Upper lobe of left lung (tissue), 6 donors: ENCODE results near the gene CD82. TPM values are rescaled to one million over a fixed set of nuclear protein-coding genes. Genes with fewer than 3 reads are reported as not detected.
A peak's percentile ranks its signal among the peaks of the same experiment; 100 is the strongest.

Experiments used
- ATAC-seq, 2 donors: fragments of 200-7000 bp; cut with Tn5 transposase; one replicate each; pipeline ENCODE4 v1.9.1; 2022; ENCODE audit warnings: mild to moderate bottlenecking in 2 of 2, moderate library complexity in 2 of 2; ENCODE audit not compliant: low FRiP score in 2 of 2
- DNase-seq, 2 donors: peaks; one replicate each; pipeline ENCODE4 v3.0.0-alpha.2; 2019 to 2020
- H3K27ac ChIP-seq, 4 donors: fragments of 200-600 bp; sonication (generic); one replicate each; pipeline ENCODE4 v1.5.1; 2016 to 2019
- H3K27me3 ChIP-seq, 4 donors: fragments of 200-600 bp; sonication (generic); one replicate each; pipeline ENCODE4 v1.5.1; 2017 to 2019
- H3K36me3 ChIP-seq, 4 donors: fragments of 200-600 bp; sonication (generic); one replicate each; pipeline ENCODE4 v1.5.1; 2016 to 2019
- H3K4me1 ChIP-seq, 4 donors: fragments of 200-600 bp; sonication (generic); one replicate each; pipeline ENCODE4 v1.5.1; 2018 to 2019
- H3K4me3 ChIP-seq, 4 donors: fragments of 200-600 bp; sonication (generic); one replicate each; pipeline ENCODE4 v1.5.1; 2017 to 2019; ENCODE audit warnings: mild to moderate bottlenecking in 2 of 4, moderate library complexity in 1 of 4
- H3K9me3 ChIP-seq, 4 donors: fragments of 200-600 bp; sonication (generic); one replicate each; pipeline ENCODE4 v1.5.1; 2018 to 2019
- EP300 ChIP-seq, 4 donors: sonication (generic); formaldehyde crosslinking; IDR thresholded peaks; one replicate each; pipeline ENCODE4 v1.5.1; 2017; ENCODE audit warnings: antibody characterized with exemption in 4 of 4, control low read depth in 2 of 4
- POLR2A ChIP-seq, 4 donors: fragments of 450-650 bp; IDR thresholded peaks; one replicate each; pipeline ENCODE4 v1.5.1; 2016 to 2017; ENCODE audit warnings: antibody characterized with exemption in 4 of 4, mild to moderate bottlenecking in 2 of 4
- POLR2AphosphoS5 ChIP-seq, 2 donors: sonication (generic); formaldehyde crosslinking; IDR thresholded peaks; one replicate each; pipeline ENCODE4 v1.5.1; 2017; ENCODE audit warnings: antibody characterized with exemption in 2 of 2
- WGBS, 2 donors: methylation state at CpG; one replicate each; pipeline ENCODE4 v1.1.5; 2017 to 2018; 5-methylcytosine and 5-hydroxymethylcytosine counted together
- total RNA-seq, 6 donors: library from RNA; depleted of rRNA in 4 of 6; stranded (reverse); fragments of >200 nt in 4 of 6; gene quantifications; one replicate each; pipeline versions ENCODE4 v1.1.0 to v1.2.1, GENCODE V29; 2016 to 2021
- TF ChIP-seq, protein P1 (sequence below), 6 experiments: fragments of 450-650 bp in 4 of 6; fragments of 200-600 bp in 2 of 6; sonication (generic) in 2 of 6; IDR thresholded peaks; one replicate each; pipeline ENCODE4 v1.5.1; 2016 to 2019; ENCODE audit warnings: antibody characterized with exemption in 6 of 6
- donor health status: DM: no; HTN: no; CAD: no; lungs with moderate emphysema.
- donor health status: DM: no; HTN: yes; CAD: no; lungs with severe emphysema.

CD82 gene
- total RNA-seq, 6 donors from 2014 or later: 29.8 to 148 (median 69.9) TPM

DNA sequence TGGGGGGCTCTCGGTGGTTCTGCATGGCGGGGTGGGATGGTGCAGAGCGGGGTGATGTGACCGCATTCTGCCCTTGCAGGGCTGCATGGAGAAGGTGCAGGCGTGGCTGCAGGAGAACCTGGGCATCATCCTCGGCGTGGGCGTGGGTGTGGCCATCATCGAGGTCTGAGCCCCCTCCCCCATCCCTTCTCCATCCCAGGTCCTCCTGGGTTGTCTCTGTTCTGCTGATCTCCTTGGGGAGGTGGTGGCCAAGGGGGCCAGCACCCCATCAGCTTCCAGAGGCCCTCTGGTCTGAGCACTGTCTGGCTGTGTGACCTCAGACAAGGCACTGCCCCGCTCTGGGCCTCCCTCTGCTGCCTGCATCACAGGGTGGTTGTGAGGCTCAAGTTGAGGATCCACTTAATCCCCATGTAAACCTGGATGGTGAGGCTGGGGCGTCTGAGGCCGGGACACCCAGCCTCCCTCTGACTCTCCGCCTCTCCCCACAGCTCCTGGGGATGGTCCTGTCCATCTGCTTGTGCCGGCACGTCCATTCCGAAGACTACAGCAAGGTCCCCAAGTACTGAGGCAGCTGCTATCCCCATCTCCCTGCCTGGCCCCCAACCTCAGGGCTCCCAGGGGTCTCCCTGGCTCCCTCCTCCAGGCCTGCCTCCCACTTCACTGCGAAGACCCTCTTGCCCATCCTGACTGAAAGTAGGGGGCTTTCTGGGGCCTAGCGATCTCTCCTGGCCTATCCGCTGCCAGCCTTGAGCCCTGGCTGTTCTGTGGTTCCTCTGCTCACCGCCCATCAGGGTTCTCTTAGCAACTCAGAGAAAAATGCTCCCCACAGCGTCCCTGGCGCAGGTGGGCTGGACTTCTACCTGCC, 53.3 kb downstream of the CD82 start:
- no peak overlapping the region for H3K4me3 ChIP-seq
- H3K36me3 ChIP-seq: peaks cover 0 to 45% (median 32%) of the 10 kb centered on the region in 4 donors
- DNase-seq (peak in 1 of 2 donors; percentile 18), ATAC-seq (no peak)
- no peaks in the 10 kb centered on the region for H3K9me3 ChIP-seq
- no peaks in the 10 kb centered on the region for H3K27me3 ChIP-seq
- WGBS, 2 donors: 94 to 99% methylated on average over 11 to 22 of the region's 22 CpGs
- TF ChIP-seq POLR2AphosphoS5 (IDR thresholded peaks at IDR 0.05) (no peak), EP300 (IDR thresholded peaks at IDR 0.05) (no peak), POLR2A (IDR thresholded peaks at IDR 0.05) (no peak)
- TF ChIP-seq, protein P1, sequence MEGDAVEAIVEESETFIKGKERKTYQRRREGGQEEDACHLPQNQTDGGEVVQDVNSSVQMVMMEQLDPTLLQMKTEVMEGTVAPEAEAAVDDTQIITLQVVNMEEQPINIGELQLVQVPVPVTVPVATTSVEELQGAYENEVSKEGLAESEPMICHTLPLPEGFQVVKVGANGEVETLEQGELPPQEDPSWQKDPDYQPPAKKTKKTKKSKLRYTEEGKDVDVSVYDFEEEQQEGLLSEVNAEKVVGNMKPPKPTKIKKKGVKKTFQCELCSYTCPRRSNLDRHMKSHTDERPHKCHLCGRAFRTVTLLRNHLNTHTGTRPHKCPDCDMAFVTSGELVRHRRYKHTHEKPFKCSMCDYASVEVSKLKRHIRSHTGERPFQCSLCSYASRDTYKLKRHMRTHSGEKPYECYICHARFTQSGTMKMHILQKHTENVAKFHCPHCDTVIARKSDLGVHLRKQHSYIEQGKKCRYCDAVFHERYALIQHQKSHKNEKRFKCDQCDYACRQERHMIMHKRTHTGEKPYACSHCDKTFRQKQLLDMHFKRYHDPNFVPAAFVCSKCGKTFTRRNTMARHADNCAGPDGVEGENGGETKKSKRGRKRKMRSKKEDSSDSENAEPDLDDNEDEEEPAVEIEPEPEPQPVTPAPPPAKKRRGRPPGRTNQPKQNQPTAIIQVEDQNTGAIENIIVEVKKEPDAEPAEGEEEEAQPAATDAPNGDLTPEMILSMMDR (IDR thresholded peaks at IDR 0.05): no peak
- no peak overlapping the region for H3K27ac ChIP-seq
- peaks cover 27 to 31% (median 29%) of the 10 kb centered on the region in 4 donors for H3K4me1 ChIP-seq

DNA sequence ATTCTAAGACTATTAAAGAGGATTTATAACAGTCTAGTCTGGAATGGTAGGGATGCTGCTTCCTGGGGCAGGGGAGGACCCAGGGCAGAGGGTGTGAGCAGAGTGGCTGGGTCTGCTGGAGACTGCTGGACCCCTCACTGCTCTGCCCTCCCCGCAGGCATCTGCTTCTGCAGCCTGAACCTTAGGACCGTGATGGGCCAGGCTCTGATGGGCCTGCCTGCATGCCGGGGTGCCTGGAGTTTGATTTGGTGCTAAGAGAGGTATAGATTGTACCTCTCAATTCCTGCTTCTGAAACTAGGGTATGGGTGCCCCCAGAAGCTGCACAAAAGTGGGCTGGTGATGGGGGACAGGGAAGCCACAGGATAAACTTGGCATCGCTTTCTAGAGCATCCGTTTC, 54.9 kb downstream of the CD82 start:
- 94 to 99% methylated on average over 5 of the region's 5 CpGs for WGBS, 2 donors
- no peak overlapping the region for H3K27ac ChIP-seq
- no peak for ATAC-seq
- H3K9me3 ChIP-seq: no peaks in the 10 kb centered on the region
- peak in 1 of 2 donors; percentile 6 for DNase-seq
- H3K4me3 ChIP-seq: no peak overlapping the region
- H3K4me1 ChIP-seq: peaks cover 32 to 37% (median 36%) of the 10 kb centered on the region in 4 donors
- H3K36me3 ChIP-seq: peaks cover 0 to 37% (median 28%) of the 10 kb centered on the region in 4 donors
- TF ChIP-seq, protein P1 (IDR thresholded peaks at IDR 0.05): no peak
- TF ChIP-seq POLR2AphosphoS5 (IDR thresholded peaks at IDR 0.05): no peak
- TF ChIP-seq POLR2A (IDR thresholded peaks at IDR 0.05): no peak
- no peak for TF ChIP-seq EP300 (IDR thresholded peaks at IDR 0.05)
- no peaks in the 10 kb centered on the region for H3K27me3 ChIP-seq

DNA sequence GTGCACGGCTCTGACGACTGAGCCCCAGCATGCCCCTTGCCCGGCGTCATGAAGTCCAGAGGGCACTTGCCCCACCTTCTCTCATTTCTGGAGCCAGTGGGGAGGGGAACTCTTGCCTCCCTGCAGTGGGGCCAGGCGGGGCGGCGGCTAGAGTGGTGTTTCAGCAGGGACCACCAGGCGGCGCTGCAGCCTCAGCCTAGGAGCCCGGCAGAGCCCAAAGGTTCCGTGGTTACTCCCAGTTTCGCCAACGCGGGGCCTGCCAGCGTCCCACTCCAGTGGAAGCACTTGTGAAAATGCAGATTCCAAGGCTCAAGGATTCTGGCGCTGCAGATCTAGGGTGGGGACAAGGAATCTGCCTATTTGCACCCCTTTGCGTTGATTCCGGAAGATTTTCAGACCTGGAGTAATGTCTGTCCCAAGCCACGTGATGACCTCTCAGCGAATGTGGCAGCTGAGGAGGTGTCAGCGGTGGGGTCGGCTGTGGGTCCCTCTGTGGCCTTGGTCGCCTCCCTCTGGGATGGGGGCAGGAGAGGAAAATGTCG, 55.7 kb downstream of the CD82 start:
- H3K4me1 ChIP-seq: peaks cover 32 to 37% (median 36%) of the 10 kb centered on the region in 4 donors
- TF ChIP-seq, protein P1 (IDR thresholded peaks at IDR 0.05): peak; percentile 91 to 96 (median 94)
- TF ChIP-seq POLR2AphosphoS5 (IDR thresholded peaks at IDR 0.05) (no peak), EP300 (IDR thresholded peaks at IDR 0.05) (no peak), POLR2A (IDR thresholded peaks at IDR 0.05) (no peak)
- H3K36me3 ChIP-seq: peaks cover 0 to 29% (median 21%) of the 10 kb centered on the region in 4 donors
- DNase-seq: peak; percentile 69 to 95
- ATAC-seq: peak; percentile 77 to 88
- WGBS, 2 donors: 34 to 35% methylated on average over 17 to 24 of the region's 24 CpGs
- H3K27me3 ChIP-seq: no peaks in the 10 kb centered on the region
- H3K4me3 ChIP-seq: no peak overlapping the region
- no peak overlapping the region for H3K27ac ChIP-seq
- peaks cover 0 to 2% (median 0%) of the 10 kb centered on the region in 4 donors for H3K9me3 ChIP-seq

DNA sequence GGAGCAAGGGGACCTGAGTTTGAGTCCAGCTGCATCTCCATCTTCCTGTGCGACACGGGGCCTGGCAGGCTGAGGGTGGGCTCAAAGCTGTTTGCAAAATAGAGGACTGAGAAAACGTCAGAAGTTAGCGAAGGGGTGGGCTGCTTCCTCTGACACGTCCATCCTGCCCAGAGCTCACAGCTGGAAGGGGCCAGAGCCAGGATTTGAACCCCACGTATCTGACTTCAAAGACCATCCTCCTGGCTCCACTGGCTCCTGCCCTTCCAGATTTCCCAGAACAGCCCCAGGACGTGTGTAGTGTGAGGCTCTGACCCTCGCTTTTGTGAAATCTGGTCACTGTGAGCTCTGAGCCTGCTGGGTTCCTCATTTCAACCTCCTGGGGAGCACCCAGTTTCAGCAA, 56.3 kb downstream of the CD82 start:
- WGBS, 2 donors: 63 to 72% methylated on average over 4 to 8 of the region's 8 CpGs
- Histone ChIP-seq H3K36me3 (peaks cover 0 to 27% (median 20%) of the 10 kb centered on the region in 4 donors), H3K4me1 (peaks cover 32 to 37% (median 35%) of the 10 kb centered on the region in 4 donors), H3K27me3 (no peaks in the 10 kb centered on the region), H3K27ac (peak overlapping the region in 3 of 4 donors; percentile 21 to 56 (median 53)), H3K4me3 (no peak overlapping the region), H3K9me3 (peaks cover 0 to 6% (median 0%) of the 10 kb centered on the region in 4 donors)
- DNase-seq (peak in 1 of 2 donors; percentile 15), ATAC-seq (no peak)
- no peak for TF ChIP-seq EP300 (IDR thresholded peaks at IDR 0.05)
- TF ChIP-seq POLR2A (IDR thresholded peaks at IDR 0.05): no peak
- TF ChIP-seq, protein P1 (IDR thresholded peaks at IDR 0.05): no peak
- no peak for TF ChIP-seq POLR2AphosphoS5 (IDR thresholded peaks at IDR 0.05)
